Fibroblast of lung (primary cell): ENCODE results near the gene CHCHD6.

Source experiments
- EZH2 ChIP-seq: IDR thresholded peaks from 2 replicates; pipeline ENCODE4 v1.5.1; 2012; ENCODE audit warnings: low read length, control low read depth, mild to moderate bottlenecking; ENCODE audit errors: missing control alignments
- TF ChIP-seq, protein P1 (sequence below), 2 donors: IDR thresholded peaks in 1 of 2; conservative IDR thresholded peaks in 1 of 2; 1 replicate in 1 of 2; 2 replicates in 1 of 2; pipeline ENCODE4 v1.5.1; 2011 to 2012; ENCODE audit warnings: low read length in 2 of 2, control low read depth in 1 of 2, inconsistent platforms in 1 of 2, low read depth in 1 of 2, mild to moderate bottlenecking in 1 of 2

DNA sequence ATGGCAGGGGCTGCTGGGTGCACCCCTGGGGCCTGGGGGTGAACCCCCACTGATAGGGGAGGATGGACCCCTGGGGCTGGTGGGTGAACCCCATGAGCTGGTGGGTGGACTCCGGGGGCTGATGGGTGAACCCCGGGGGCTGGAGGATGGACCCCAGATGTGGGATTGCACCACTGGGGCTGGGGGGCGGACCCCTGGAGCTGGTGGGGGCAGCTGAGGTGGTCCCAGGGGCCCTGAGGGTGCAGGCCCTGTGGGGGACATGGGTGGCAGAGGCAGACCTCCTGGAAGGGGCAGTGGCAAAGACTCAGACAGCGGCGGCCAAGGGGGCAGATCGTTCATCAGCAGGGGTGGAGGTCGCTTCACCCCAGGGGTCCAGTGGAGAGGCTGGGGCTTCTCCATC, 31.7 kb upstream of the CHCHD6 start:
- TF ChIP-seq, protein P1, sequence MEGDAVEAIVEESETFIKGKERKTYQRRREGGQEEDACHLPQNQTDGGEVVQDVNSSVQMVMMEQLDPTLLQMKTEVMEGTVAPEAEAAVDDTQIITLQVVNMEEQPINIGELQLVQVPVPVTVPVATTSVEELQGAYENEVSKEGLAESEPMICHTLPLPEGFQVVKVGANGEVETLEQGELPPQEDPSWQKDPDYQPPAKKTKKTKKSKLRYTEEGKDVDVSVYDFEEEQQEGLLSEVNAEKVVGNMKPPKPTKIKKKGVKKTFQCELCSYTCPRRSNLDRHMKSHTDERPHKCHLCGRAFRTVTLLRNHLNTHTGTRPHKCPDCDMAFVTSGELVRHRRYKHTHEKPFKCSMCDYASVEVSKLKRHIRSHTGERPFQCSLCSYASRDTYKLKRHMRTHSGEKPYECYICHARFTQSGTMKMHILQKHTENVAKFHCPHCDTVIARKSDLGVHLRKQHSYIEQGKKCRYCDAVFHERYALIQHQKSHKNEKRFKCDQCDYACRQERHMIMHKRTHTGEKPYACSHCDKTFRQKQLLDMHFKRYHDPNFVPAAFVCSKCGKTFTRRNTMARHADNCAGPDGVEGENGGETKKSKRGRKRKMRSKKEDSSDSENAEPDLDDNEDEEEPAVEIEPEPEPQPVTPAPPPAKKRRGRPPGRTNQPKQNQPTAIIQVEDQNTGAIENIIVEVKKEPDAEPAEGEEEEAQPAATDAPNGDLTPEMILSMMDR (conservative IDR thresholded peaks at IDR 0.05 in 1 of 2, IDR thresholded peaks at IDR 0.05 in 1 of 2; ENCODE audit: low read depth in 1 of 2, low read length in 2 of 2) = no peak
- no peak for TF ChIP-seq EZH2
